HEK293 (cell line): ENCODE data around the gene SUGP2.

Experiments used
- CTCF ChIA-PET: fragments of 350-600 bp; formaldehyde crosslinking; extraction: SDS; loops from one replicate; lab custom pipeline; 2021; ENCODE audit warnings: antibody characterized with exemption; lab: Yijun Ruan, JAX
- POLR2A ChIA-PET: fragments of 300-600 bp; formaldehyde crosslinking; extraction: SDS; loops from one replicate; lab custom pipeline; 2020; ENCODE audit warnings: antibody characterized with exemption, inconsistent platforms; lab: Yijun Ruan, JAX
- H3K27ac ChIP-seq: fragments of 200-500 bp; sonication (Bioruptor generic); 2 replicates; pipeline ENCODE4 v1.5.1; 2014; ENCODE audit warnings: low read depth, low read length, control low read depth, inconsistent platforms; ENCODE audit errors: extremely low read depth
- H3K36me3 ChIP-seq, 2 experiments: fragments of 200-500 bp in 1 of 2; sonication (Bioruptor generic) in 1 of 2; 1 replicate in 1 of 2; 2 replicates in 1 of 2; pipeline ENCODE4 v1.5.1; 2014 to 2017; ENCODE audit warnings: inconsistent platforms in 2 of 2, low read length in 2 of 2; ENCODE audit not compliant: control insufficient read depth in 2 of 2, insufficient read depth in 1 of 2
- H3K4me1 ChIP-seq: fragments of 200-500 bp; sonication (Bioruptor generic); 2 replicates; pipeline ENCODE4 v1.5.1; 2014; ENCODE audit warnings: mild to moderate bottlenecking, low read length, inconsistent platforms; ENCODE audit not compliant: control insufficient read depth, insufficient read depth
- H3K4me3 ChIP-seq: 2 replicates; pipeline ENCODE4 v1.5.1; 2011; ENCODE audit warnings: low read depth, mild to moderate bottlenecking, control low read depth, low read length, moderate library complexity
- H3K9me3 ChIP-seq: fragments of 200-500 bp; sonication (Bioruptor generic); 2 replicates; pipeline ENCODE4 v1.5.1; 2014; ENCODE audit warnings: low read depth, low read length, inconsistent platforms; ENCODE audit not compliant: control insufficient read depth, insufficient read depth
- REPIN1 ChIP-seq: fragments of 450-650 bp; formaldehyde crosslinking; IDR thresholded peaks from 2 replicates; pipeline ENCODE4 v1.5.1; 2017; ENCODE audit warnings: missing biosample characterization, missing genetic modification characterization, low read depth
- SP7 ChIP-seq: fragments of 450-650 bp; formaldehyde crosslinking; IDR thresholded peaks from 2 replicates; pipeline ENCODE4 v1.5.1; 2016; ENCODE audit warnings: missing biosample characterization, missing genetic modification characterization
- ZBTB1 ChIP-seq: fragments of 450-650 bp; formaldehyde crosslinking; IDR thresholded peaks from 2 replicates; pipeline ENCODE4 v1.5.1; 2016; ENCODE audit warnings: missing biosample characterization, missing genetic modification characterization
- ZBTB17 ChIP-seq: fragments of 450-650 bp; formaldehyde crosslinking; IDR thresholded peaks from 2 replicates; pipeline ENCODE4 v1.5.1; 2016; ENCODE audit warnings: missing biosample characterization, missing genetic modification characterization
- ZBTB7A ChIP-seq: fragments of 450-650 bp; formaldehyde crosslinking; IDR thresholded peaks from 2 replicates; pipeline ENCODE4 v1.5.1; 2016; ENCODE audit warnings: low read depth, missing biosample characterization, missing genetic modification characterization
- ZFP41 ChIP-seq: fragments of 450-650 bp; formaldehyde crosslinking; IDR thresholded peaks from 2 replicates; pipeline ENCODE4 v1.5.1; 2016; ENCODE audit warnings: missing biosample characterization, missing genetic modification characterization, borderline replicate concordance
- ZNF146 ChIP-seq: fragments of 450-650 bp; formaldehyde crosslinking; IDR thresholded peaks from 2 replicates; pipeline ENCODE4 v1.5.1; 2016; ENCODE audit warnings: missing biosample characterization, missing genetic modification characterization
- ZNF223 ChIP-seq: fragments of 450-650 bp; formaldehyde crosslinking; IDR thresholded peaks from 2 replicates; pipeline ENCODE4 v1.5.1; 2016; ENCODE audit warnings: missing biosample characterization, missing genetic modification characterization
- ZNF426 ChIP-seq: fragments of 450-650 bp; formaldehyde crosslinking; IDR thresholded peaks from 2 replicates; pipeline ENCODE4 v1.5.1; 2017; ENCODE audit warnings: missing biosample characterization, missing genetic modification characterization, mild to moderate bottlenecking, inconsistent platforms, moderate library complexity
- ZNF561 ChIP-seq: fragments of 450-650 bp; IDR thresholded peaks from 2 replicates; pipeline ENCODE4 v1.5.1; 2018; ENCODE audit warnings: missing biosample characterization, missing genetic modification characterization, borderline replicate concordance
- ZNF623 ChIP-seq: fragments of 450-650 bp; formaldehyde crosslinking; IDR thresholded peaks from 2 replicates; pipeline ENCODE4 v1.5.1; 2016; ENCODE audit warnings: missing biosample characterization, missing genetic modification characterization
- ZSCAN30 ChIP-seq: fragments of 450-650 bp; IDR thresholded peaks from 2 replicates; pipeline ENCODE4 v1.5.1; 2018; ENCODE audit warnings: missing biosample characterization, mild to moderate bottlenecking, missing genetic modification characterization, moderate library complexity
- TF ChIP-seq, protein P1 (sequence below): fragments of 450-650 bp; formaldehyde crosslinking; IDR thresholded peaks from 2 replicates; pipeline ENCODE4 v1.5.1; 2017; ENCODE audit warnings: missing biosample characterization, missing genetic modification characterization
- TF ChIP-seq, protein P2 (sequence below): fragments of 450-650 bp; formaldehyde crosslinking; conservative IDR thresholded peaks from 2 replicates; pipeline ENCODE4 v1.5.1; 2016; ENCODE audit warnings: low read depth, missing biosample characterization, missing genetic modification characterization
- TF ChIP-seq, protein P3 (sequence below): fragments of 450-650 bp; formaldehyde crosslinking; IDR thresholded peaks from 2 replicates; pipeline ENCODE4 v1.5.1; 2016; ENCODE audit warnings: missing biosample characterization, missing genetic modification characterization, borderline replicate concordance

Gene SUGP2

GRCh38 chr19:18966307-18966706, 67.0 kb downstream of the SUGP2 start (continued):
- TF ChIP-seq, protein P1, sequence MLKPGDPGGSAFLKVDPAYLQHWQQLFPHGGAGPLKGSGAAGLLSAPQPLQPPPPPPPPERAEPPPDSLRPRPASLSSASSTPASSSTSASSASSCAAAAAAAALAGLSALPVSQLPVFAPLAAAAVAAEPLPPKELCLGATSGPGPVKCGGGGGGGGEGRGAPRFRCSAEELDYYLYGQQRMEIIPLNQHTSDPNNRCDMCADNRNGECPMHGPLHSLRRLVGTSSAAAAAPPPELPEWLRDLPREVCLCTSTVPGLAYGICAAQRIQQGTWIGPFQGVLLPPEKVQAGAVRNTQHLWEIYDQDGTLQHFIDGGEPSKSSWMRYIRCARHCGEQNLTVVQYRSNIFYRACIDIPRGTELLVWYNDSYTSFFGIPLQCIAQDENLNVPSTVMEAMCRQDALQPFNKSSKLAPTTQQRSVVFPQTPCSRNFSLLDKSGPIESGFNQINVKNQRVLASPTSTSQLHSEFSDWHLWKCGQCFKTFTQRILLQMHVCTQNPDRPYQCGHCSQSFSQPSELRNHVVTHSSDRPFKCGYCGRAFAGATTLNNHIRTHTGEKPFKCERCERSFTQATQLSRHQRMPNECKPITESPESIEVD (tag by site-specific recombination) = no peak
- no peak for TF ChIP-seq ZBTB7A (tag by site-specific recombination)
- no peak for TF ChIP-seq SP7
- TF ChIP-seq ZNF426 (tag by site-specific recombination) = no peak
- TF ChIP-seq ZBTB1 (tag by site-specific recombination) = no peak
- TF ChIP-seq ZNF146 = no peak
- TF ChIP-seq ZNF223 (tag by site-specific recombination) = no peak
- TF ChIP-seq ZSCAN30 (tag by site-specific recombination) = no peak
- TF ChIP-seq ZNF561 = no peak
- no peak for TF ChIP-seq ZBTB17
- TF ChIP-seq, protein P2, sequence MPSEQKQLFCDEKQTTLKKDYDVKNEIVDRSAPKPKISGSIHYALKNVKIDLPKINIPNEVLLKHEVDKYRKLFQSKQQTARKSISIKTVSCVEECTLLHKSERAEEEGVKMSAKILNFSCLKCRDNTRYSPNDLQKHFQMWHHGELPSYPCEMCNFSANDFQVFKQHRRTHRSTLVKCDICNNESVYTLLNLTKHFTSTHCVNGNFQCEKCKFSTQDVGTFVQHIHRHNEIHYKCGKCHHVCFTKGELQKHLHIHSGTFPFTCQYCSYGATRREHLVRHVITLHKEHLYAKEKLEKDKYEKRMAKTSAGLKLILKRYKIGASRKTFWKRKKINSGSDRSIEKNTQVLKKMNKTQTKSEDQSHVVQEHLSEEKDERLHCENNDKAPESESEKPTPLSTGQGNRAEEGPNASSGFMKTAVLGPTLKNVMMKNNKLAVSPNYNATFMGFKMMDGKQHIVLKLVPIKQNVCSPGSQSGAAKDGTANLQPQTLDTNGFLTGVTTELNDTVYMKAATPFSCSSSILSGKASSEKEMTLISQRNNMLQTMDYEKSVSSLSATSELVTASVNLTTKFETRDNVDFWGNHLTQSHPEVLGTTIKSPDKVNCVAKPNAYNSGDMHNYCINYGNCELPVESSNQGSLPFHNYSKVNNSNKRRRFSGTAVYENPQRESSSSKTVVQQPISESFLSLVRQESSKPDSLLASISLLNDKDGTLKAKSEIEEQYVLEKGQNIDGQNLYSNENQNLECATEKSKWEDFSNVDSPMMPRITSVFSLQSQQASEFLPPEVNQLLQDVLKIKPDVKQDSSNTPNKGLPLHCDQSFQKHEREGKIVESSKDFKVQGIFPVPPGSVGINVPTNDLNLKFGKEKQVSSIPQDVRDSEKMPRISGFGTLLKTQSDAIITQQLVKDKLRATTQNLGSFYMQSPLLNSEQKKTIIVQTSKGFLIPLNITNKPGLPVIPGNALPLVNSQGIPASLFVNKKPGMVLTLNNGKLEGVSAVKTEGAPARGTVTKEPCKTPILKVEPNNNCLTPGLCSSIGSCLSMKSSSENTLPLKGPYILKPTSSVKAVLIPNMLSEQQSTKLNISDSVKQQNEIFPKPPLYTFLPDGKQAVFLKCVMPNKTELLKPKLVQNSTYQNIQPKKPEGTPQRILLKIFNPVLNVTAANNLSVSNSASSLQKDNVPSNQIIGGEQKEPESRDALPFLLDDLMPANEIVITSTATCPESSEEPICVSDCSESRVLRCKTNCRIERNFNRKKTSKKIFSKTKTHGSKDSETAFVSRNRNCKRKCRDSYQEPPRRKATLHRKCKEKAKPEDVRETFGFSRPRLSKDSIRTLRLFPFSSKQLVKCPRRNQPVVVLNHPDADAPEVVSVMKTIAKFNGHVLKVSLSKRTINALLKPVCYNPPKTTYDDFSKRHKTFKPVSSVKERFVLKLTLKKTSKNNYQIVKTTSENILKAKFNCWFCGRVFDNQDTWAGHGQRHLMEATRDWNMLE (tag by site-specific recombination) = no peak

DNA sequence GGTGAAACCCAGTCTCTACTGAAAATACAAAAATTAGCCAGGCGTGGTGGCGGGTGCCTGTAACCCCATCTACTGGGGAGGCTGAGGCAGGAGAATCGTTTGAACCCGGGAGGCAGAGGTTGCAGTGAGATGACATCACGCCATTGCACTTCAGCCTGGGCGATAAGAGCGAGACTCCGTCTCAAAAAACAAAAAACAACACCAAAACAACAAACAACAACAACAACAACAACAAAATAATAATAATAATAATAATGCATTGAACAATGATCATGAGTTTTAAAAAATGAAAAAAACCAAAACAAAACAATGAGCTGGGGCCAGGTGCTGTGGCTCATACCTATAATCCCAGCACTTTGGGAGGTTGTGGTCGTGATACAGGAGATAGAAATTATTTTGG, 69.2 kb downstream of the SUGP2 start:
- ChIA-PET CTCF (interaction anchor here (0.6 kb wide), 1 partner anchor 957 kb away, joined by 3 read pairs; no protein-coding TSS in a partner anchor), POLR2A (no interaction called here)
- Histone ChIP-seq H3K9me3 (no peaks in the 10 kb centered on the region), H3K27ac (no peak overlapping the region), H3K36me3 (no peaks in the 10 kb centered on the region)
- TF ChIP-seq REPIN1 (tag by site-specific recombination) (peak; percentile 76; the same call in 1 of the 2 replicates), ZFP41 (tag by site-specific recombination) (no peak)
- TF ChIP-seq, all 188 proteins: peak for 1
- Histone ChIP-seq H3K4me1 (no peaks in the 10 kb centered on the region), H3K4me3 (no peak overlapping the region)

DNA sequence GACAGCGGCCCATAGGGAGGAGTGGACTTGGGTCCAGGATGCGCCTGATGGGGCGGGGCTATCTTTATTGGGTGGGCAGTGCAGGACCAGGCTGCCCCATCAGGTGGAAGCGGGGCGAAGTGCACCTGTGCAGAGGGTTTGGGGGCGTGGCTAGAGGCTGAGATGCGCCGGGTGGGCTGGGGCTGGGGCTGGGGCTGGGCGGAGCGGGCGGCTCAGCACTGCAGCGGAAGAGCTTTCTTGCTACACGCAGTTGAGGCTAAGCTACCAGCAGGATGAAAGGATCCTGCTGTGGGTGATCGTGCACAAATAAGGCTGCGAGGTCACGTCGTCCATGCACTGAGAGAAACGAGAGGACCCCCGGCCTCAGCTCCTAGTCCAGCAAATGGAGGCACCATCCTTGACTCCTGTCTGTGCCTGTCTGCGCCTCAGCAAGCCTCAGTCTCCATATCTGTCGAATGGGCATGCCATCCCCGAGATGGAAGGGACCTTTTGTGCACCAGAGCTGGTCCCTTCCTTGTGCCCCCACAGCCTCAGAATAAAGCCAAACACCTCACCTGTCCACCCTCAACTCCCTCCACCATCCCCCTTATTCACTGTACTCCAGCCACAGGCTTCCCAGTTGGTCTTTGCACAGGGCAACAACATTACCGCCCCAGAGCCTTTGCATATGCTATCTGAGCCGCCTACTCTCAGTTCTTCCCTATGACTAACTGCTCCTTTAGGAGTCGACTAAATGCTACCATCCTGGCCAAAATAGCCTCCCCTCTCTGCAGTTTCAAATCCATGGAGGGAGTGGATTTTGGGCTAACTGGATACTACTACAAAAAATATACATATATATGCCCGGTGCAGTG, 71.3 kb downstream of the SUGP2 start:
- Histone ChIP-seq H3K4me1 (no peaks in the 10 kb centered on the region), H3K9me3 (no peaks in the 10 kb centered on the region), H3K27ac (no peak overlapping the region), H3K4me3 (no peak overlapping the region), H3K36me3 (no peaks in the 10 kb centered on the region)
- ChIA-PET CTCF (no interaction called here), POLR2A (no interaction called here)
- TF ChIP-seq ZNF623 (tag by site-specific recombination) = peak; percentile 87
- TF ChIP-seq, protein P3, sequence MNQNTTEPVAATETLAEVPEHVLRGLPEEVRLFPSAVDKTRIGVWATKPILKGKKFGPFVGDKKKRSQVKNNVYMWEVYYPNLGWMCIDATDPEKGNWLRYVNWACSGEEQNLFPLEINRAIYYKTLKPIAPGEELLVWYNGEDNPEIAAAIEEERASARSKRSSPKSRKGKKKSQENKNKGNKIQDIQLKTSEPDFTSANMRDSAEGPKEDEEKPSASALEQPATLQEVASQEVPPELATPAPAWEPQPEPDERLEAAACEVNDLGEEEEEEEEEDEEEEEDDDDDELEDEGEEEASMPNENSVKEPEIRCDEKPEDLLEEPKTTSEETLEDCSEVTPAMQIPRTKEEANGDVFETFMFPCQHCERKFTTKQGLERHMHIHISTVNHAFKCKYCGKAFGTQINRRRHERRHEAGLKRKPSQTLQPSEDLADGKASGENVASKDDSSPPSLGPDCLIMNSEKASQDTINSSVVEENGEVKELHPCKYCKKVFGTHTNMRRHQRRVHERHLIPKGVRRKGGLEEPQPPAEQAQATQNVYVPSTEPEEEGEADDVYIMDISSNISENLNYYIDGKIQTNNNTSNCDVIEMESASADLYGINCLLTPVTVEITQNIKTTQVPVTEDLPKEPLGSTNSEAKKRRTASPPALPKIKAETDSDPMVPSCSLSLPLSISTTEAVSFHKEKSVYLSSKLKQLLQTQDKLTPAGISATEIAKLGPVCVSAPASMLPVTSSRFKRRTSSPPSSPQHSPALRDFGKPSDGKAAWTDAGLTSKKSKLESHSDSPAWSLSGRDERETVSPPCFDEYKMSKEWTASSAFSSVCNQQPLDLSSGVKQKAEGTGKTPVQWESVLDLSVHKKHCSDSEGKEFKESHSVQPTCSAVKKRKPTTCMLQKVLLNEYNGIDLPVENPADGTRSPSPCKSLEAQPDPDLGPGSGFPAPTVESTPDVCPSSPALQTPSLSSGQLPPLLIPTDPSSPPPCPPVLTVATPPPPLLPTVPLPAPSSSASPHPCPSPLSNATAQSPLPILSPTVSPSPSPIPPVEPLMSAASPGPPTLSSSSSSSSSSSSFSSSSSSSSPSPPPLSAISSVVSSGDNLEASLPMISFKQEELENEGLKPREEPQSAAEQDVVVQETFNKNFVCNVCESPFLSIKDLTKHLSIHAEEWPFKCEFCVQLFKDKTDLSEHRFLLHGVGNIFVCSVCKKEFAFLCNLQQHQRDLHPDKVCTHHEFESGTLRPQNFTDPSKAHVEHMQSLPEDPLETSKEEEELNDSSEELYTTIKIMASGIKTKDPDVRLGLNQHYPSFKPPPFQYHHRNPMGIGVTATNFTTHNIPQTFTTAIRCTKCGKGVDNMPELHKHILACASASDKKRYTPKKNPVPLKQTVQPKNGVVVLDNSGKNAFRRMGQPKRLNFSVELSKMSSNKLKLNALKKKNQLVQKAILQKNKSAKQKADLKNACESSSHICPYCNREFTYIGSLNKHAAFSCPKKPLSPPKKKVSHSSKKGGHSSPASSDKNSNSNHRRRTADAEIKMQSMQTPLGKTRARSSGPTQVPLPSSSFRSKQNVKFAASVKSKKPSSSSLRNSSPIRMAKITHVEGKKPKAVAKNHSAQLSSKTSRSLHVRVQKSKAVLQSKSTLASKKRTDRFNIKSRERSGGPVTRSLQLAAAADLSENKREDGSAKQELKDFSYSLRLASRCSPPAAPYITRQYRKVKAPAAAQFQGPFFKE (tag by site-specific recombination) = no peak
